ENCODE measurements around the gene S1PR2. TPM values are rescaled to one million over a fixed set of nuclear protein-coding genes. Genes with fewer than 3 reads are reported as not detected.

S1PR2 gene
- total and polyA plus RNA-seq, 9 donors, result 3.6 to 25.9 (median 7.0) TPM

DNA sequence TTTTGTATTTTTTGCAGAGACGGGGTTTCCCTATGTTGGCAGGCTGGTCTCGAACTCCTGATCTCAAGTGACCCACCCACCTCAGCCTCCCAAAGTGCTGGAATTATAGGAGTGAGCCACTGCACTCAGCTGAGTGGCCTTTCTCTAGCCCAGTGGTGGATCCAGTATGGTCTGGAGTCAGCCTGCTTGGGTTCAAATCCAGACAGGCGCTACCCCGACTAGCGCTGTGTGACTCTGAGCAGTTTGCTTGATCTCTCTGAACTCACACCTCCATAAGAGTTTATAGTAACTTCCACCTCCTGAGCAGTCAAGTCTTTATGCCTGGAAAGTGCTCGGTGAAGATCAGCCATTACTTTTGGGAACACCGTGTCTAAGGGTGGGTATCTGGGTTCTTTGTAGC is 10.4 kb downstream of the S1PR2 start:
- WGBS, 3 donors, result 86 to 91% (median 87%) methylated on average over 7 of the region's 7 CpGs
- TF ChIP-seq POLR2A (IDR thresholded peaks at IDR 0.05) (no peak), EP300 (IDR thresholded peaks at IDR 0.05) (no peak), CTCF (IDR thresholded peaks at IDR 0.05) (no peak)
- no peaks in the 10 kb centered on the region for H3K36me3 ChIP-seq
- no peaks in the 10 kb centered on the region for H3K4me1 ChIP-seq (ENCODE audit: insufficient read depth)
- DNase-seq, result no peak
- no peaks in the 10 kb centered on the region for H3K9me3 ChIP-seq
- intact Hi-C loops (cut with DNase I), result loop anchor here in 1 of 4 donors (10.0 kb wide), 1 partner anchor 106 kb away; the partner anchor contains the start of genes EIF3G and P2RY11
- H3K27me3 ChIP-seq, result no peaks in the 10 kb centered on the region
- H3K27ac ChIP-seq, result no peak overlapping the region
- H3K4me3 ChIP-seq, result no peak overlapping the region

GRCh38 chr19:10219678-10220077 is 11.5 kb downstream of the S1PR2 start:
- 31 to 44% (median 32%) methylated on average over 3 of the region's 3 CpGs for WGBS, 3 donors
- no peaks in the 10 kb centered on the region for H3K36me3 ChIP-seq
- H3K4me1 ChIP-seq (ENCODE audit: insufficient read depth), result no peaks in the 10 kb centered on the region
- DNase-seq, result no peak
- H3K27me3 ChIP-seq, result no peaks in the 10 kb centered on the region
- H3K9me3 ChIP-seq, result no peaks in the 10 kb centered on the region
- no peak overlapping the region for H3K4me3 ChIP-seq
- TF ChIP-seq CTCF (IDR thresholded peaks at IDR 0.05) (no peak), EP300 (IDR thresholded peaks at IDR 0.05) (no peak), POLR2A (IDR thresholded peaks at IDR 0.05) (no peak)
- H3K27ac ChIP-seq, result no peak overlapping the region
- intact Hi-C loops (cut with DNase I), result loop anchor here in 1 of 4 donors (10.0 kb wide), 1 partner anchor 105 kb away; the partner anchor contains the start of genes EIF3G and P2RY11

DNA sequence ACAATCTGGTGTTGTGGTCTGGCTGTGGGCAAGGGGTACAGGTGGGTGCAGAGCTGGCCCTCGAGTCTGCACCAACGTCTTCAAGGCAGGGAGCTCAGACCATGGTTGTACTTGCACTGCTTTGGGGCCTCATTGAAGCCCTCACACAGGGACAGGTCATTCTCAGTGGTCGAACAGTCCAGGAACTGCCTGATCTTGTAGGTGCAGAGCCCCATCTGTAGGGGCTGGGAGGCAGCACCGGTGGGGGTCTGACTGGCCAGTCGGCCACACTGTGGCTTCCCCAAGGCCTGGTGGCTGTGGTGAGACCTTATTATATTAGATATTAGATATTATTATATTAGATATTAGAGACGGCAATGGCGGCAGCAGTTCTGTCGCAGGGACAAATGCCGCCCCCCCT is 14.0 kb downstream of the S1PR2 start:
- H3K36me3 ChIP-seq, result no peaks in the 10 kb centered on the region
- H3K27ac ChIP-seq, result no peak overlapping the region
- H3K9me3 ChIP-seq, result no peaks in the 10 kb centered on the region
- intact Hi-C loops (cut with DNase I), result no loop called here
- no peak overlapping the region for H3K4me3 ChIP-seq
- DNase-seq, result no peak
- H3K4me1 ChIP-seq (ENCODE audit: insufficient read depth), result no peaks in the 10 kb centered on the region
- 89 to 93% (median 89%) methylated on average over 9 of the region's 9 CpGs for WGBS, 3 donors
- TF ChIP-seq POLR2A (IDR thresholded peaks at IDR 0.05) (no peak), EP300 (IDR thresholded peaks at IDR 0.05) (no peak), CTCF (IDR thresholded peaks at IDR 0.05) (no peak)
- H3K27me3 ChIP-seq, result no peaks in the 10 kb centered on the region

DNA sequence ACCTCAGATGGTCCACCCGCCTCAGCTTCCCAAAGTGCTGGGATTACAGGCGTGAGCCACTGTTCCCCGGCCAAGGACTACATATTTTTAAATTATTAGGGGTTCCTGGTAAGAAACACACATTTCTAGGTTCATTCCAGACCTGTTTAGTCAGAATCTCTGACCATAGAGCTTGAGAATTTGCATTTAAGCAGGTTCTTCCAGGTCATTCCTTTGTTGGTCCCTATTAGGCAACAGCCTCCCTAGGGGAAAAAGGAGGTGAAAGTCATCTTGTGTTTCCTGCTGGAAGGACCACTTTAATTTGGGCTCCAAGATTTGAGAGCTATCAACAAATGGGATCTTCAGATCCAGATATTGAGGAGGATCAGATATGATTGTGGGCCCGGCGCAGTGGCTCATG is 16.3 kb downstream of the S1PR2 start:
- 76 to 95% (median 95%) methylated on average over 5 of the region's 5 CpGs for WGBS, 3 donors
- no peaks in the 10 kb centered on the region for H3K27me3 ChIP-seq
- H3K9me3 ChIP-seq, result no peaks in the 10 kb centered on the region
- DNase-seq, result no peak
- H3K4me3 ChIP-seq, result no peak overlapping the region
- no peaks in the 10 kb centered on the region for H3K36me3 ChIP-seq
- TF ChIP-seq EP300 (IDR thresholded peaks at IDR 0.05), result no peak
- no peak for TF ChIP-seq CTCF (IDR thresholded peaks at IDR 0.05)
- no peak for TF ChIP-seq POLR2A (IDR thresholded peaks at IDR 0.05)
- intact Hi-C loops (cut with DNase I), result no loop called here
- H3K4me1 ChIP-seq (ENCODE audit: insufficient read depth), result no peaks in the 10 kb centered on the region
- no peak overlapping the region for H3K27ac ChIP-seq

All from ovary (tissue), 9 donors.